LNCaP clone FGC (cell line): ENCODE measurements around the gene STARD6.

Experiments
- DNase-seq: peaks from one replicate; pipeline ENCODE4 v3.0.0-alpha.2; 2011; ENCODE audit warnings: low read depth
- H3K4me3 ChIP-seq: 2 replicates; pipeline ENCODE4 v1.5.1; 2011; ENCODE audit warnings: mild to moderate bottlenecking, low read depth, low read length, control low read depth
- TF ChIP-seq, protein P1 (sequence below): IDR thresholded peaks from 2 replicates; pipeline ENCODE4 v1.5.1; 2012; ENCODE audit warnings: mild to moderate bottlenecking; ENCODE audit not compliant: control insufficient read depth, insufficient read depth; ENCODE audit errors: extremely low read depth

The STARD6 gene

DNA sequence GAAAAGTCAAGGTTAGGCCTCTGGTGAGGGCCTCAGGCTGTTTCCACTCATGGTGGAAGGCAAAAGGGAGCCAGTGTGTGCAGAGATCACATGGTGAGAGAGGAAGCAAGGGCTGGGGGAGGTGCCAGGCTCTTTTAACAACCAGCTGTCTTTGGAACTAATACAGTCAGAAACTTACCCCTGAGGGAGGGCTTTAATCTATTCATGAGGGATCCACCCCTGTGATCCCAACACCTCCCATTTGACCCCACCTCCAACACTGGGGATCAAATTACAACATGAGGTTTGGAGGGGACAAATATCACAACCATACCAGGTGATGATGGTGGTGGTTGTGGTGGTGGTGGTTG, 77.5 kb downstream of the STARD6 start:
- no peak overlapping the region for H3K4me3 ChIP-seq
- TF ChIP-seq, protein P1, sequence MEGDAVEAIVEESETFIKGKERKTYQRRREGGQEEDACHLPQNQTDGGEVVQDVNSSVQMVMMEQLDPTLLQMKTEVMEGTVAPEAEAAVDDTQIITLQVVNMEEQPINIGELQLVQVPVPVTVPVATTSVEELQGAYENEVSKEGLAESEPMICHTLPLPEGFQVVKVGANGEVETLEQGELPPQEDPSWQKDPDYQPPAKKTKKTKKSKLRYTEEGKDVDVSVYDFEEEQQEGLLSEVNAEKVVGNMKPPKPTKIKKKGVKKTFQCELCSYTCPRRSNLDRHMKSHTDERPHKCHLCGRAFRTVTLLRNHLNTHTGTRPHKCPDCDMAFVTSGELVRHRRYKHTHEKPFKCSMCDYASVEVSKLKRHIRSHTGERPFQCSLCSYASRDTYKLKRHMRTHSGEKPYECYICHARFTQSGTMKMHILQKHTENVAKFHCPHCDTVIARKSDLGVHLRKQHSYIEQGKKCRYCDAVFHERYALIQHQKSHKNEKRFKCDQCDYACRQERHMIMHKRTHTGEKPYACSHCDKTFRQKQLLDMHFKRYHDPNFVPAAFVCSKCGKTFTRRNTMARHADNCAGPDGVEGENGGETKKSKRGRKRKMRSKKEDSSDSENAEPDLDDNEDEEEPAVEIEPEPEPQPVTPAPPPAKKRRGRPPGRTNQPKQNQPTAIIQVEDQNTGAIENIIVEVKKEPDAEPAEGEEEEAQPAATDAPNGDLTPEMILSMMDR = no peak
- no peak for DNase-seq

DNA sequence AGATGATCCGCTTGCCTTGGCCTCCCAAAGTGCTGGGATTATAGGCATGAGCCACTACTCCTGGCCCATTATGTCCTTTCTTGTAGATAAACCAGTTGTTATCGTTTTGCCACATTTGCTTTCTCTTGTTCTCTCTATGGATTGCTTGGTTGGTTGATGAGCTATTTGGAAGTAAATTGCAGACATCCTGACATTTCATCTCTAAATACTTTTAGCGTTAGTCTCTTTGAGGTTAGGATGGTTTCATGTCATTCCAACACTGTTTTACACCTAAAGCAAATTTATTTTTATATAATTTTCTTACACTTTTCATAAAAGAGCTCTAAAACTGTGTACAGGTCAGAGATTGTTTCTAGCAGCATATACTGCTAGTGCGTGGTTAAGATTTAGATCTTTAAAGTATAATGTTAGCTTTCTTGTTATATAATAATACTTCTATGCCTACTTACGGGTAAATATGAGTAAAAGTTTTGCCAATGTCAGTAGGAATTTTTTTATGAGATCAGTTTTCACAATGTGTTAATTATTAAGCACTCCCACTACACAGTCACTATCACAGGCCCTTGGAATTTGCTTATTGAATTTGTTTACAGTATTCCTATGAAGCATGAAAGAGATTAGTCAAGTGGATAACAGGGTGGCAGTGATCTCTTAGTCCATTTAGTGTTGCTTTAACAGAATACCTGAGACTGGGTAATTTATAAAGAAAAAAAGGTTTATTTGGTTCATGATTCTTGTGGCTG, 78.0 kb downstream of the STARD6 start:
- TF ChIP-seq, protein P1 = no peak
- no peak overlapping the region for H3K4me3 ChIP-seq
- no peak for DNase-seq

DNA sequence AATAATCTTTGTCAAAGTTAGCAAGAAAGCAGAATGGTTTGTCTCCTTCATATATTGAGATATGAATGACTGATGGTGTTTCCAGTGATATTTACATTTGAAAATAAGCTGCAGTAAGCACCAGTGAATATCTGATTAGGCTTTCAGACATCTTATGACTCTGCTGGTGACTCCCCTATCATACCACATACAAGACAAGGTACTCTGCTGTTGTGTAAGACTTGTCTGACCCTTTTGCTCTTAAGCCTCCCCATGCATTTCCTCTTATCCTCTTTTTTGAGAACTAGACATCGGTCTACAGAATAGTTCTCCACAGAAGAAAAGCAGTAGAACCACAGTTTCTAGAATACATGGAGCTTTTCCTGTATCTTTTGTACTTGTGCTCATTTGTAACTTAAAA, 79.0 kb downstream of the STARD6 start:
- DNase-seq = no peak
- H3K4me3 ChIP-seq = no peak overlapping the region
- TF ChIP-seq, protein P1 = no peak

DNA sequence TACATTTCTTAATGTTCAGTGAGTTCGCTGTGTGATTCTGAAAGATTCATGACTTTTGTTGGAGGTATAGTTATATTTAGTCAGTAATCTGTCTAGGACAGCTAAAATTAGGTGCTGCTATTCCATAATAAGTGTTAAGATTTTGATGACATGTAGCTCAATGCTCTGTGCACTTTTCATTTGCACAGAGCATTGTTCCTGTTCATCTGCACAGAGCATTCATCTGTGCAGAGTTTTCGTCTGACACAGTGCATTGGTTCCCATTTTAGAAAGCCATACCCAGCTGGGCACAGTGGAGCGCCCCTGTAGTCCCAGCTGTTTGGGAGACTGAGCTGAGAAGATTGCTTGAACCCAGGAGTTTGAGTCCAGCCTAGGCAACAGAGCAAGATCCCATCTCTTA, 79.8 kb downstream of the STARD6 start:
- TF ChIP-seq, protein P1 = no peak
- H3K4me3 ChIP-seq = no peak overlapping the region
- no peak for DNase-seq
